NCI-H2227 (cell line): Measurements from ENCODE around the gene HIVEP2.

Experiments
- DNase-seq: peaks from one replicate; lab custom pipeline; 2025; ENCODE audit not compliant: unreplicated experiment; lab: John Stamatoyannopoulos, UW

The HIVEP2 gene

GRCh38 chr6:142926177-142926493, 18.8 kb downstream of the HIVEP2 start:
- no peak for DNase-seq

GRCh38 chr6:142925575-142926110, 19.3 kb downstream of the HIVEP2 start:
- no peak for DNase-seq

- no peak for DNase-seq
Measured at GRCh38 chr6:142918339-142919042, 26.5 kb downstream of the HIVEP2 start.

GRCh38 chr6:142916881-142917280, 28.1 kb downstream of the HIVEP2 start:
- no peak for DNase-seq

- DNase-seq: no peak
Measured at GRCh38 chr6:142914937-142915697, 29.9 kb downstream of the HIVEP2 start.

- DNase-seq: no peak
Measured at GRCh38 chr6:142914369-142914768, 30.6 kb downstream of the HIVEP2 start.

GRCh38 chr6:142913511-142914047, 31.4 kb downstream of the HIVEP2 start:
- DNase-seq: no peak

GRCh38 chr6:142913036-142913510, 31.9 kb downstream of the HIVEP2 start:
- no peak for DNase-seq

- DNase-seq: no peak
Measured at GRCh38 chr6:142912125-142912524, 32.9 kb downstream of the HIVEP2 start.

- DNase-seq: peak; percentile 52
Measured at GRCh38 chr6:142911430-142911829, 33.5 kb downstream of the HIVEP2 start.

- DNase-seq: no peak
Measured at GRCh38 chr6:142909686-142910085, 35.3 kb downstream of the HIVEP2 start.

GRCh38 chr6:142908235-142908634, 36.7 kb downstream of the HIVEP2 start:
- DNase-seq: no peak

GRCh38 chr6:142907544-142907943, 37.4 kb downstream of the HIVEP2 start:
- no peak for DNase-seq

GRCh38 chr6:142906945-142907470, 38.0 kb downstream of the HIVEP2 start:
- no peak for DNase-seq

- no peak for DNase-seq
Measured at GRCh38 chr6:142903812-142904211, 41.2 kb downstream of the HIVEP2 start.

- no peak for DNase-seq
Measured at GRCh38 chr6:142902636-142903053, 42.3 kb downstream of the HIVEP2 start.

GRCh38 chr6:142901611-142902010, 43.4 kb downstream of the HIVEP2 start:
- no peak for DNase-seq

GRCh38 chr6:142900227-142900971, 44.6 kb downstream of the HIVEP2 start:
- peak; percentile 46 for DNase-seq

GRCh38 chr6:142898927-142899895, 45.8 kb downstream of the HIVEP2 start:
- DNase-seq: no peak

GRCh38 chr6:142897659-142898058, 47.3 kb downstream of the HIVEP2 start:
- no peak for DNase-seq
